Measurements from ENCODE around the gene IL12RB2.
A peak's percentile ranks its signal among the peaks of the same experiment; 100 is the strongest.
"Not testable (repeated sequence)": the region's sequence is repeated elsewhere in the genome, so short reads cannot be mapped to it uniquely, and the experiment has no call there.

Gene IL12RB2

DNA sequence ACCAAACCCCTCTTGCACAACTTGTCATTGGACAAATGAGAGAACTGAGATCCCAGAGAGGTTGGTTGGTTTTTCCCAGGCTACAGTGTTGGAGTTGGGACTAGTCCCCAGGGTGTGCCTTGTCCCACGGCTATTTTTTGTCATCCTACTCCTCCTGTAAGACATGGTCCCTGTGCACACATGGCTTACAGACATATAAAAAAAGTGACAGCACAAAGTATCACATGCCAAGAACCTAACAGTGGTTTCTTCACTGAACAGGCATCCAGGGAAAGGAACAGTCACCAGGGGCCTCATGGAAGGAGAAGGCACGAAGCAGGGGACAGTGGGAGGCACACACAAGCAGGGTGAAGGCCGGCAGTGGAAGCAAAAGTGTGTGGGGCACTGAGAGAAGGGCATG is 86.1 kb downstream of the IL12RB2 start:
- 0 out of 2 replicates have a peak, but pooled peaks cover 4% of the 10 kb centered on the region for H3K36me3 ChIP-seq (ENCODE audit: low read depth)
- TF ChIP-seq, protein P1, sequence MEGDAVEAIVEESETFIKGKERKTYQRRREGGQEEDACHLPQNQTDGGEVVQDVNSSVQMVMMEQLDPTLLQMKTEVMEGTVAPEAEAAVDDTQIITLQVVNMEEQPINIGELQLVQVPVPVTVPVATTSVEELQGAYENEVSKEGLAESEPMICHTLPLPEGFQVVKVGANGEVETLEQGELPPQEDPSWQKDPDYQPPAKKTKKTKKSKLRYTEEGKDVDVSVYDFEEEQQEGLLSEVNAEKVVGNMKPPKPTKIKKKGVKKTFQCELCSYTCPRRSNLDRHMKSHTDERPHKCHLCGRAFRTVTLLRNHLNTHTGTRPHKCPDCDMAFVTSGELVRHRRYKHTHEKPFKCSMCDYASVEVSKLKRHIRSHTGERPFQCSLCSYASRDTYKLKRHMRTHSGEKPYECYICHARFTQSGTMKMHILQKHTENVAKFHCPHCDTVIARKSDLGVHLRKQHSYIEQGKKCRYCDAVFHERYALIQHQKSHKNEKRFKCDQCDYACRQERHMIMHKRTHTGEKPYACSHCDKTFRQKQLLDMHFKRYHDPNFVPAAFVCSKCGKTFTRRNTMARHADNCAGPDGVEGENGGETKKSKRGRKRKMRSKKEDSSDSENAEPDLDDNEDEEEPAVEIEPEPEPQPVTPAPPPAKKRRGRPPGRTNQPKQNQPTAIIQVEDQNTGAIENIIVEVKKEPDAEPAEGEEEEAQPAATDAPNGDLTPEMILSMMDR (IDR thresholded peaks at IDR 0.05; ENCODE audit: poor library complexity, severe bottlenecking), result no peak
- no peaks in the 10 kb centered on the region for H3K9me3 ChIP-seq (ENCODE audit: severe bottlenecking)
- H3K27ac ChIP-seq (ENCODE audit: poor library complexity, severe bottlenecking), result no peak overlapping the region
- H3K4me1 ChIP-seq (ENCODE audit: insufficient read depth, poor library complexity, severe bottlenecking), result peaks cover 8% of the 10 kb centered on the region
- no peaks in the 10 kb centered on the region for H3K27me3 ChIP-seq (ENCODE audit: insufficient read depth, poor library complexity, severe bottlenecking)
- no peak for ATAC-seq (ENCODE audit: low read depth)
- H3K4me3 ChIP-seq (ENCODE audit: severe bottlenecking), result no peak overlapping the region
- DNase-seq (ENCODE audit: low spot score), result no peak

DNA sequence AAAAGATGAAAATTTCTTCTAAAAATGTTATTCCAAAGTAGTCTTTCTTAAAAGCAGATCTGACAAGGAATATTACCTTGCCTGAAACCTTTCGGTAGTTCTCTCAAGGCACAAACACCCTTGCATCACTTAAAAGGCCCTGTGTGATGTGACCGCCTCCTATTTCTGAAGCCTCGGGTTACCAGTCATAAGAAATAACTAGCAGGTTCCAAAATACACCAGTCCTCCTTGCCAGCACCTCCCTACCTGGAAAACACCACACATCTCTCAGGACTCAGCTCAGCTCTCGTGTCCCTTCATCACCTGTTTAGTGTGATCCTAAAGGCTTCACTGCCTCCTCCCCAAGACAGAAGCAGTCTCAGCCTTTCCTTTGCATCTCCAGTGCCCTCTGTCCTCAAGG is 86.9 kb downstream of the IL12RB2 start:
- H3K36me3 ChIP-seq (ENCODE audit: low read depth), result 0 out of 2 replicates have a peak, but pooled peaks cover 4% of the 10 kb centered on the region
- no peak overlapping the region for H3K4me3 ChIP-seq (ENCODE audit: severe bottlenecking)
- ATAC-seq (ENCODE audit: low read depth), result no peak
- no peak overlapping the region for H3K27ac ChIP-seq (ENCODE audit: poor library complexity, severe bottlenecking)
- TF ChIP-seq, protein P1 (IDR thresholded peaks at IDR 0.05; ENCODE audit: poor library complexity, severe bottlenecking), result no peak
- H3K9me3 ChIP-seq (ENCODE audit: severe bottlenecking), result no peaks in the 10 kb centered on the region
- no peak for DNase-seq (ENCODE audit: low spot score)
- H3K4me1 ChIP-seq (ENCODE audit: insufficient read depth, poor library complexity, severe bottlenecking), result peaks cover 8% of the 10 kb centered on the region
- H3K27me3 ChIP-seq (ENCODE audit: insufficient read depth, poor library complexity, severe bottlenecking), result no peaks in the 10 kb centered on the region

DNA sequence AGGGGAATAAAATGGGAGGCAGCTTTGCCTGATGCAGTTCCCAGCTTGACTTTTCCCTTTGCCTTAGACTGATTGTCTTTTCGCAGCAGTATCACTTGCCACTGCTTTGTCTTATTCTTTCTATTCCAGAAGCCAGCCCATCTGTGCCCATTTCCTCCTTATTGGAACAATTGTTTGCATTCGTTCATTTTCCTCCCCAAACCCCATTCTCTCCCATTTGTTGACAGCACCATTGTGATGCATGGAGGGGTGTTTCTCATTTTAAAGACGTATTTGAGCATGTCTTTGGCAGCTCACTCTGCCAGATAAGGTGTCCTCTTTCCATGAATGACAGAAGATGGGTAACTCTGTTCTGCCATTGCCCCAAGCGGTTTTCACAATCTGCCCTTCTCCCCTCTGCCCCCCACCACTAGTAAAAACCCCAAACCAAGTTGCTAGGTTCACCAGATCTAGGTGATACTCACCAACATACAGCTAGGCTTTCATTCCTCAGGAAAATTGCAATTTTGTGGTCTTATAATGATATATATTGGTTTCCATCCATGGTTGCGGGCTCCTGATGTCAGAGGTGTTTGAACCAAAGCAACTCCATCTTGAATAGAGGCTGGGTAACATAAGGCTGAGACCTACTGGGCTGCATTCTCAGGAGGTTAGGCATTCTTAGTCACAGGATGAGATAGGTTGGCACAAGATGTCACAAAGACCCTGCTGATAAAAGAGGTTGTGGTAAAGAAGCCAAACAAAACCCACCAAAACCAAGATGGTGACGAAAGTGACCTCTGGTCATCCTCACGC is 91.7 kb downstream of the IL12RB2 start:
- no peak overlapping the region for H3K4me3 ChIP-seq (ENCODE audit: severe bottlenecking)
- DNase-seq (ENCODE audit: low spot score) (no peak), ATAC-seq (ENCODE audit: low read depth) (no peak)
- H3K36me3 ChIP-seq (ENCODE audit: low read depth), result no peaks in the 10 kb centered on the region
- H3K4me1 ChIP-seq (ENCODE audit: insufficient read depth, poor library complexity, severe bottlenecking), result peaks cover 11% of the 10 kb centered on the region
- no peaks in the 10 kb centered on the region for H3K27me3 ChIP-seq (ENCODE audit: insufficient read depth, poor library complexity, severe bottlenecking)
- TF ChIP-seq, protein P1 (IDR thresholded peaks at IDR 0.05; ENCODE audit: poor library complexity, severe bottlenecking), result no peak
- no peaks in the 10 kb centered on the region for H3K9me3 ChIP-seq (ENCODE audit: severe bottlenecking)
- H3K27ac ChIP-seq (ENCODE audit: poor library complexity, severe bottlenecking), result no peak overlapping the region

DNA sequence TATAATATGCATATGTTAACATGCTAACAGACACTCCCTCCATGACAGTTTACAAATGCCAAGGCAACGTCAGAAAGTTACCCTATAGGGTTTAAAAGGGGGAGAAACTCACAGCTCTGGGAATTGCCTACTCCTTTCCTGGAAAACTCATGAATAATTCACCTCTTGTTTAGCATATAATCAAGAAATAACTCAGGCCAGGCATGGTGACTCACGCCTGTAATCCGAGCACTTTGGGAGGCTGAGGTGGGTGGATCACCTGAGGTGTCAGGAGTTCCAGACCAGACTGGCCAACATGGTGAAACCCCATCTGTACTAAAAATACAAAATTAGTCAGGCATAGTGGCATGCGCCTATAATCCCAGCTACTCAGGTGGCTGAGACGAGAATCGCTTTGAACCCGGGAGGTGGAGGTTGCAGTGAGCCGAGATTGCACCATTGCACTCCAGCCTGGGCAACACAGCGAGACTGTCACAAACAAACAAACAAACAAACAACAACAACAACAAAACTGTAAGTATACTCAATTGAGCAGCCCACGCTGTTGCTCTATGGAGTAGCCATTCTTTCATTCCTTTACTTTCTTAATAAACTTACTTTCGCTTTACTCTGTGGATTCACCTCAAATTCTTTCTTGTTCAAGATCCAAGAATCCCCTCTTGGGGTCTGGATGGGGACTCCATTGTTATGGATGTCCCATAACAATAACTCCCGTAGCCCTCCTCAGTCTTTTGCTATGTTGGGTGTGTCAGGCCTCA is 92.5 kb downstream of the IL12RB2 start:
- H3K27ac ChIP-seq (ENCODE audit: poor library complexity, severe bottlenecking), result peak overlapping the region; percentile 3
- not testable (repeated sequence) for H3K9me3 ChIP-seq (ENCODE audit: severe bottlenecking)

DNA sequence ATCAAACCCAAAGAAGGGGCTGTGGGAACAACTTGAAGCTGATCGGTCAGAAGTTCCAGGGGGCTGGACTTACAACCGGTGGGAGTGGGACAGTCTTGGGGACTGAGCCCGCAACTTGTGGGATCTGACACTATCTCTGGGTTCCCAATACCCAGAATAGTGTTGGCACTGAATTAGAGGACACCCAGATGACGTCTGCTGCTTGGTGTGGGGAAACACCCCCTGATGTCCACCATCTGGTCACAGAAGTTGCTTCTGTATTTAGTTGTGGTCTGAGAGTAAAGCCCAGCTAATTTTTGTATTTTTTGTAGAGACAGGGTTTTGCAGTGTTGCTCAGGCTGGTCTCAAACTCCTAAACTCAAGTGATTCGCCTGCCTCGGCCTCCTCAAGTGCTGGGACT is 93.8 kb downstream of the IL12RB2 start:
- no peak overlapping the region for H3K4me3 ChIP-seq (ENCODE audit: severe bottlenecking)
- H3K9me3 ChIP-seq (ENCODE audit: severe bottlenecking), result no peaks in the 10 kb centered on the region
- no peak for ATAC-seq (ENCODE audit: low read depth)
- H3K27ac ChIP-seq (ENCODE audit: poor library complexity, severe bottlenecking), result no peak overlapping the region
- H3K4me1 ChIP-seq (ENCODE audit: insufficient read depth, poor library complexity, severe bottlenecking), result peaks cover 14% of the 10 kb centered on the region
- H3K27me3 ChIP-seq (ENCODE audit: insufficient read depth, poor library complexity, severe bottlenecking), result no peaks in the 10 kb centered on the region
- no peak for DNase-seq (ENCODE audit: low spot score)
- TF ChIP-seq, protein P1 (IDR thresholded peaks at IDR 0.05; ENCODE audit: poor library complexity, severe bottlenecking), result no peak
- H3K36me3 ChIP-seq (ENCODE audit: low read depth), result peaks cover 17% of the 10 kb centered on the region; the same call in 1 of the 2 replicates

More for the DNA sequence above, 92.5 kb downstream of the IL12RB2 start:
- H3K36me3 ChIP-seq (ENCODE audit: low read depth); H3K4me3 ChIP-seq (ENCODE audit: severe bottlenecking); H3K27me3 ChIP-seq (ENCODE audit: insufficient read depth, poor library complexity, severe bottlenecking): not testable (repeated sequence)
- peaks cover 14% of the 10 kb centered on the region for H3K4me1 ChIP-seq (ENCODE audit: insufficient read depth, poor library complexity, severe bottlenecking)
- DNase-seq (ENCODE audit: low spot score) (peak; percentile 79), ATAC-seq (ENCODE audit: low read depth) (peak; percentile 71)
